HG03139 (cell line): ENCODE measurements around the gene WDFY4.

Experiments
- ATAC-seq: cut with Tn5 transposase; IDR thresholded peaks from one replicate; pipeline ENCODE4 v1.9.1; 2021; ENCODE audit not compliant: unreplicated experiment

Gene WDFY4

GRCh38 chr10:48684463-48684791, 246 bp upstream of the WDFY4 start:
- no peak for ATAC-seq

DNA sequence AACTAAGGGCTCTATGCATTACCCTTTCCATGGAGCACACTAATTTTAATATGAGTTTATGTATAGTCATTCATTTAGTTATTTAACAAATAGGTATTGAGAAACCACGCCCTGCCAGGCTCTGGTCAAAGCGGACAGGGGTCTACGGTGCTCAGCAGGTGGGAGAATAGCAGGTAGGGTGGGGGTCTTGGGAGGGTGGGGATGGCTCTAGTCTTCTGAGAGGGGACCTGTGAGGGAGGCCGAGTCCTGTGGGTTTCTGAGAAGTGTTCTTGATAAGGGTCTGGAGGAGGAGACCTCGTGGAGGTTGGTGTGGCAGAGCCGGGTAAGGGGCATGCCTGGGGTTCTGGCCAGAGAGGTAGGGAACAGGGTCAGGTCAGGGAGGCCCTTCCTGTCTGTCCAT, 1.1 kb downstream of the WDFY4 start:
- ATAC-seq, result no peak

- no peak for ATAC-seq
Observed at GRCh38 chr10:48690791-48691660, 6.4 kb downstream of the WDFY4 start.

DNA sequence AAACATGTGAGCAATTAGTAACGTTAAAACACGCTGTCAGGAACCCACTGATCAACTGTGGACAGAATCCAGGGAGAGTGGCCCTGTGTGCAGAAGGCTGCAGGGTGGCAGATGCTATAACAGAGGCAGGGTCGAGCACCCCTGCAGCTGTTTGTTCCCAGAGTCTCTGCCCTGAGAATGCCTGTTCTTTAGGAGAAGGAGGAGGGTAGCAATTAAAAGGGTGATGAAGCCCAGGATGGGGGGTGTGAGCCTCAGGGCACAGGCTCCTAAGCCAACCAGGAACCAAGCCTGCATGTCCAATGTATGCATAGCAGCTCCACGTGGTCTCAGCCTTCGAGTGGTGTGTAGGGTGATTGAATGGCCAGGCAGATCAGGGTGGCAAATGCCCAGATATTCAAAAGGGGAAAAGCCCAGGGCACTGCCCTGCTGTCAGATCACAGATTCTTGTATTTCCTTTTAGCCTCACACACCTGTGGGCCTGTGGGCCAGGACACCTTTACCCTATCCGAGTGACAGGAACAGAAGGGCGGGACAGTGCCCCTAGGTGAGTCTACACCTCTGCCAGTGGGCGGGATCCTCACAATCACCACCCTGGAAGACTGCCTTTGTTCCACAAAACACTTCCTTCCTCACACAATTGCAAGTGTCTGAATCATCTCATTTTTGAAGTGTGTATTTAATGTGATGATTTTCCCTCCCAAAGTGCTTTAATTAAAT, 7.3 kb downstream of the WDFY4 start:
- no peak for ATAC-seq

- no peak for ATAC-seq
Observed at GRCh38 chr10:48692748-48693147, 8.1 kb downstream of the WDFY4 start.

GRCh38 chr10:48693206-48693605, 8.5 kb downstream of the WDFY4 start:
- ATAC-seq, result no peak

DNA sequence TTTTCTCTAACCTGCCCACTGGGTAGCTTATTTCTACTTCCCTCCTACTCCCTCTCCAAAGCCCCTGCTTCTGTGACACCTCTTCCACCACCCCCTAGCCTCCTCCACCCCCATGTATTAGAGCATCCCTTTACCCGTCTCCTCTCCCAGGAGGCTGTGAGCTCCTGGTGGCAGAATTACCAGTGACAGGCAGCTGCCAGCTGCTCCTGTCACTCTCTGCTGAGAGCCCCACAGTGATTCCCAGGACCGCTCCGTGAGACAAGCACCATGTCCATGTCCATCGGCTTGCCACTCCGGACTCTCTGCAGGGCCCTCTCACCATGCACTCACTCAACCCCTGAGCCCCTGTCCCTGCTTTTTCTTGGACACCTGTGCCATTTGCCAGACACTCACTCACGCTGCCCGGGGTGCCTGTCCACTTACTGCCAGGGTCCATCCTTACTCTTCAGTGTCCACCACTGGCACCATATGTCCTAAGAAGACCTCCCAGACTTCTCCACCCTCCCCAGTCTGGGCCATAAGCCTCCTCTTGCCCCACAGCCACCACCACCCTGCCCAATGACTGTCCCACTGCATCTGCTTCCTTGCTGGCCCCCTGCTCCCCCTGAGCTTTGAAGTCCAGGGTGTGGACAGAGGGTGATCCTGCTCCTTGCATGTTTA, 9.8 kb downstream of the WDFY4 start:
- ATAC-seq, result no peak

DNA sequence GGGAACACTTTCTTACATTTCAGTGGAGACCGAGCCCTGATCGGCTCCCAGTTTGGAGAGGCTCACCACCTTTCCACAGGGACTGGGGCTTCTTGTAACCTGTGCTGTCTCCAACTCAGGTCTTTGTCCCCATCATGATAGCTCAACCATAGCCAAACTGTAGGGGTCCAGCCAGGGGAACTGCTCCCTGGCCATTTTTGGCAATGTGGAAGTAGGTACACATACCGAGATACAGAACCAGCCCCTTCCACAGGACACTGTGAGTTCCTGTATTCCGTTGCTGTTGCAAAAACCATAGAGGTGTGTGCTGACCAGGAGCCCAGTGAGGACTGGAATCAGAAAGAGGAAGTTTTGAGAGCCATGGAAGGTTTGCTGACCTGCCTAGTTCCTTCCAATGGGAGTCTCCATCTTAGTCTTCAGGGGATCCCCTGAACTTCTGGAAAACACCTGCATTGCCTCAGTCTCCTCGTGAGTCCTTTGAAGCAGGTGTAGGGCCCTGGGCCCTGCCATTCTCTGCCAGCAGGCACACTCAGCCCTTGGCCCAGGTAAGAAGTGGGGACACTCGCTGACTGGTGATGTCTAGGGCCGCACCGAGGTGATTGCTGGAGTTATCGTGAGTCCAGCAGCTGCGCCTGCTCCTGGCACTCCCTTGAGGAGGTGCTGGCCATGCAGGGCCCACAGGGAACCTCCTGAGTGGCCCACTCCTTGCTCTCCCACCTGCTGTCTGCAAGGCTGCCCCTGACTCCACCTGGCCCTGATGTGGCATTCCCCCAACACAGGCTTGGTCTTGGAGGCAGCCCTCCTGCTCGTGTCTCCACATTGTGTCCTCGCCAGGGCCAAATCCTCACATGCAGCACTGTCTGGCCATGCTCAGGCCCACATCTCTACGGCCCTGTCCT, 11.2 kb downstream of the WDFY4 start:
- no peak for ATAC-seq

DNA sequence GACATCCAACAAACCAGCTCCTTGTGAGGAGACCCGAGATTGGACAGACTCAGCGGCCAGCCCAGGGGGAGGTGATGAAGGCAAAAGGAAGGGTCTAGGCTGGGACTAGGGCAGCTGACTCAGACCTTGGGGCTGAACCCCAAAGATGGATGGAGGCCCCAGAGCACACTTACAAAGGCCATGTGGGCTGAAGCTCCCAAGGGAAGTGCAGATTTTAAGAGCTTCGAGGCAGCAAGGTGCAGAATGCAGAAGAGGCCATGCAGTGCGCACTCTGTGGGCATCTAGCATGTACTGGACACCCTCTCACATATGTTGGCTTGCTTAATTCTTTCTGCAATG, 11.8 kb downstream of the WDFY4 start:
- ATAC-seq, result no peak

DNA sequence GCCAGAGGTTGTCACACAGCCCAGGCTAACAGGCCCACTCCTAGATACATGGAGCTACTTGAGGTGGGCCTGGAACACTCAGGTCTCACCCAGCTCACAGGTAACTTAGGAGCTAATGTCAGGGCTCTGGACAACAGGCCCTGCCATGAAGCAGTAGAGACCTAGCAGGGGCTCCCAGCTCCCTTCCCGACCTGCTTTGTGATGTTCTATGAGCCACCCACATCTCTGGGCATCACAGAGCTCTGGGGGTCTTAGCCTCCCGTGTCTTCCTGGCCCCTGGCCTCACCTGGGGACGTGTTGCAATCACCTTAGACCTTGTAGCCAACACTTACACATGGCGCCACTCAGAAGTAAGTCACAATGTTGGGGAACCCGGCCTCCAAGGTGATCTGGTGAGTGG, 12.4 kb downstream of the WDFY4 start:
- ATAC-seq, result no peak

DNA sequence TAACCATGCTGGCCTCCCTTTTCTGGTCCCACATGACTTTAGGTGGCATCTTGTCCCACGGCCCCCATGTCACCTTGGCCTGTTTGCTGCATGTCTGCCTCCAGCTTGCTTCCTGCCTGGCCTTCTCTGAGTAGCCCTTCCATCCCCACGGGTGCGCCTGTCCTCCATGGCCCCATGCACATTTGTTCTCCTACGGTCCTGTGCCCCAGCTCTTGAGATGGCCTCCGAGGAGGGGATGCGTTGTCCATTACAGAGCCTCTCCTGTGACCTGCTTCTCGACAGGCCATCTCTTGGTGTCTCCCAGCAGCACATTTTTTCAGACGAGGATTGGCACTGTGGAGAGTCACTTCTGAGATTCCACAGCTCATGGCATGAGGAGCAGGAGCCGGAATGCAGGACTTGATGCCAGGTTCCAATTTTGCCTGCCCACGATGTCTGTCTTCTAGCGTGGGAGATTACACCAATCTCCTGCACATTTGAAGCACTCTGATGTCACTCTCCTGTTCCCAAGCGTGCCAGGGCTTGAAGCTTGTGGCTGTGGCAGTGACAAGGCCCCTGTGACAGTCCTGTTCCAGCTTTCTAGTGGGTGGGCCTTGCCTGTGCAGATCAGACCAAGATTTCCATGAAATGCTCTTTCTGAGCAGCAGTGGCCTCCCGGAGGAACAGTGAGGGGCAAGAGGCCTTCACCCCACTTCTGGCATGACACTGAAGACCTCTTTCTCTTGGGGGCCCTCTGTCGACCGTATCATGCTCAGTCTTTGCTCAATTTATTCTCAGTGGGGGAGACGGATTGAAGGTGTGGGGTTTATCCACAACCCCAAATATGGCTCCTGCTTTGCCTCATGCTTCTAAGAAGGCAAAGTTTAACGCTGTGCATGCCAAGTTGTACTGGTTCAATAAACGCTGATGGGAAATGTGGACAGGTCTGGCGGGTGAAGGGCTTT, 13.4 kb downstream of the WDFY4 start:
- ATAC-seq, result no peak

DNA sequence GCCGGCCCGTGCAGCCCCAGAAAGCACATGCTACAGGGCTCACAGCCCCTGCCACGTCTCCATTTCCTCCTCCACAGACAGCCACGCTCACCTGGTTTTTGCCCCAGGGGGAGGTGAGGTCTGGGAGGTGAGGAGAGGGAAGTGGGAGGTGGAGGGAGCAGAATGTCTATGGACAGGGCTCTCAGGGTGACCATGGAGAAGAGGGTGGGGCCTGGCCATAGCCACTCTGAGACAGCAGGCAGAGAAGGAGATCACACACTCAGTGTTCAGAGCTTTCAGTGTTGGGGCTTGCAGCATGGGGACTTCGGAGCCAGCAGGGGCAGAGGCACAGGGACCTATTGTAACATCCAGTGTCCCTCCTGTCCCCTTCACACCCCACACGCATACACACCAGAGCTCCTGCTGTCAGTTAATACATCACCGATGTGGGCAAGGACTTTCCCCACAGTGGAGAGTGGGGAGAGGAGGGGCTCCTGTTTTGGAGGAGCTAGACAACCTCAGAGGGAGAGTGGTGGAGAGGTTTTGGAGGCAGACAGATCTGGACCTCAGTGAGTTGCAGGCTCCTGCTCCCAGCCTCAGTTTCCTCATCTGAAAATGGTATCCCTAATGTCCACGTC, 14.4 kb downstream of the WDFY4 start:
- ATAC-seq, result no peak

DNA sequence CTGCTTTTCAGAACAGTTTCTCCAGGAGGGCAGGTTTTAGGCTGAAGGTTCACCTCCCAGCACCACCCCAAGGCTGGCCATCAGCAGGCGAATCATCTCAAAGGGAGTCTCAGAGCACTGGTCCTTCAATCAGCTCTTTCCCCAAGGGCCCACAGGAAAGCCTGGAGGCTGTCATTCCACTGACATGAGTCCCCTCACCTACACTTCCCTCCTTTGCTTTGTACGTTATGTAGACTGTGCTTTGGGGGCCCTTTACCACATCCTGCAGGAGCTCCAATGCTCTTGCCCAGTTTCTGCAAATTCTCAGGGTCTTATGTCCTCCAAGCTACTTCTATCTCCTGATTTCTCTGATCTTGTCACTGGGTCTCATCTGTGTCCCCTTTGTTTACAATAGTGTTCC, 15.4 kb downstream of the WDFY4 start:
- no peak for ATAC-seq

- ATAC-seq, result no peak
Observed at GRCh38 chr10:48700493-48700892, 15.8 kb downstream of the WDFY4 start.

GRCh38 chr10:48701139-48701901, 16.6 kb downstream of the WDFY4 start:
- no peak for ATAC-seq

- no peak for ATAC-seq
Observed at GRCh38 chr10:48701941-48702340, 17.3 kb downstream of the WDFY4 start.

- ATAC-seq, result no peak
Observed at GRCh38 chr10:48703531-48704122, 19.0 kb downstream of the WDFY4 start.

DNA sequence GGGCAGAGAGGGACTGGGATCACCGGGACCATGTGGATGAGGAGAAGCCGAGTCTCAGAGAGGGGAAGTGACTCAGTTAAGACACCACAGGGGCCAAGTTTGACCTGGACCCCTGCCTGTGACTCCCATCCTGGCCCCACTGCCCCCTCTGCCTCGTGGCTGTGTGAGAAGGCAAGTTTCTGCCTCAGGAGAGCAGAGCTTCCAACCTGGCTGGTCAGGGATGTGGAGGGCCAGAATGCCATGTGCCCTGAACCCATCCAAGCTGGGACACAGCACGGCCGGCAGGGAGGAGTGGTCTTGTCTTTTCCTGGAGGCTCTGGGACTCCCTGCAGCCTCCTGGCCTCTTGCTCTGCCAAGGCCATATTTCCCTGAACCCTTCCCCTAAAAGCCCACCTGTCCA, 19.5 kb downstream of the WDFY4 start:
- no peak for ATAC-seq
